Neural crest cell (in vitro differentiated cells): ENCODE data around the gene SUN3. TPM values are rescaled to one million over a fixed set of nuclear protein-coding genes. Genes with fewer than 3 reads are reported as not detected.

Experiments
- DNase-seq: peaks from one replicate; pipeline ENCODE4 v3.0.0; 2021; ENCODE audit warnings: low read depth, mixed read lengths, low spot score
- H3K27ac Mint-ChIP-seq: one replicate; pipeline ENCODE4 v1.8.0; 2021; ENCODE audit warnings: mild to moderate bottlenecking, mixed read lengths; ENCODE audit not compliant: unreplicated experiment
- H3K27me3 Mint-ChIP-seq: 2 replicates; pipeline ENCODE4 v1.8.0; 2021; ENCODE audit warnings: low read depth, mild to moderate bottlenecking, mixed read lengths
- H3K36me3 Mint-ChIP-seq: 2 replicates; pipeline ENCODE4 v1.8.0; 2021; ENCODE audit warnings: low read depth, mild to moderate bottlenecking, mixed read lengths
- H3K4me1 Mint-ChIP-seq: 2 replicates; pipeline ENCODE4 v1.8.0; 2021; ENCODE audit warnings: mixed read lengths
- H3K4me3 Mint-ChIP-seq: one replicate; pipeline ENCODE4 v1.8.0; 2021; ENCODE audit warnings: mild to moderate bottlenecking, mixed read lengths
- H3K9me3 Mint-ChIP-seq: 2 replicates; pipeline ENCODE4 v1.8.0; 2021; ENCODE audit warnings: mixed read lengths
- total RNA-seq: library from RNA; stranded (reverse); gene quantifications from 2 replicates; pipeline ENCODE4 v1.2.1, GENCODE V29; 2021
- TF ChIP-seq, protein P1 (sequence below): fragments of 200-600 bp; sonication (generic); conservative IDR thresholded peaks from 2 replicates; pipeline ENCODE4 v1.5.0; 2021; ENCODE audit warnings: antibody characterized with exemption, mild to moderate bottlenecking

SUN3 gene
- total RNA-seq, 1 donor from 2014 or later, result not detected

DNA sequence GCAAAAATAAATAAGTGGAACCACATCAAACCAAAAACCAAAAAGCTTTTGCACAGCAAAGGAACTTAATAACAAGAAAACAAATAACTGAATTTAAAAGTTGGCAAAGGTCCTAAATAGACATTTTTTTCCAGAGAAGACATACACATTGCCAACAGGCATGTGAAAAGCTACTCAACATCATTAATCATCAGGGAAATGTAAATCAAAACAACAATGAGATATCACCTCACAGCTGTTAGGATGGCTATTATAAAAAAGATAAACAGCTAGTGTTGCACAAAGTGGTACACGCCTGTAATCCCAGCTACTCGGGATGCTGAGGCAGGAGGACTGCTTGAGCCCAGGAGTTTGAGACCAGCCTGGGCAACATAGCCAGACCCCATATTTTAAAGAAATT, 2.2 kb upstream of the SUN3 start:
- no peaks in the 10 kb centered on the region for H3K36me3 Mint-ChIP-seq
- no peak overlapping the region for H3K4me3 Mint-ChIP-seq
- H3K4me1 Mint-ChIP-seq, result peaks cover 4% of the 10 kb centered on the region
- DNase-seq, result no peak
- TF ChIP-seq, protein P1, sequence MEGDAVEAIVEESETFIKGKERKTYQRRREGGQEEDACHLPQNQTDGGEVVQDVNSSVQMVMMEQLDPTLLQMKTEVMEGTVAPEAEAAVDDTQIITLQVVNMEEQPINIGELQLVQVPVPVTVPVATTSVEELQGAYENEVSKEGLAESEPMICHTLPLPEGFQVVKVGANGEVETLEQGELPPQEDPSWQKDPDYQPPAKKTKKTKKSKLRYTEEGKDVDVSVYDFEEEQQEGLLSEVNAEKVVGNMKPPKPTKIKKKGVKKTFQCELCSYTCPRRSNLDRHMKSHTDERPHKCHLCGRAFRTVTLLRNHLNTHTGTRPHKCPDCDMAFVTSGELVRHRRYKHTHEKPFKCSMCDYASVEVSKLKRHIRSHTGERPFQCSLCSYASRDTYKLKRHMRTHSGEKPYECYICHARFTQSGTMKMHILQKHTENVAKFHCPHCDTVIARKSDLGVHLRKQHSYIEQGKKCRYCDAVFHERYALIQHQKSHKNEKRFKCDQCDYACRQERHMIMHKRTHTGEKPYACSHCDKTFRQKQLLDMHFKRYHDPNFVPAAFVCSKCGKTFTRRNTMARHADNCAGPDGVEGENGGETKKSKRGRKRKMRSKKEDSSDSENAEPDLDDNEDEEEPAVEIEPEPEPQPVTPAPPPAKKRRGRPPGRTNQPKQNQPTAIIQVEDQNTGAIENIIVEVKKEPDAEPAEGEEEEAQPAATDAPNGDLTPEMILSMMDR, result no peak
- no peaks in the 10 kb centered on the region for H3K9me3 Mint-ChIP-seq
- H3K27ac Mint-ChIP-seq, result no peak overlapping the region
- peaks cover 84% of the 10 kb centered on the region for H3K27me3 Mint-ChIP-seq

DNA sequence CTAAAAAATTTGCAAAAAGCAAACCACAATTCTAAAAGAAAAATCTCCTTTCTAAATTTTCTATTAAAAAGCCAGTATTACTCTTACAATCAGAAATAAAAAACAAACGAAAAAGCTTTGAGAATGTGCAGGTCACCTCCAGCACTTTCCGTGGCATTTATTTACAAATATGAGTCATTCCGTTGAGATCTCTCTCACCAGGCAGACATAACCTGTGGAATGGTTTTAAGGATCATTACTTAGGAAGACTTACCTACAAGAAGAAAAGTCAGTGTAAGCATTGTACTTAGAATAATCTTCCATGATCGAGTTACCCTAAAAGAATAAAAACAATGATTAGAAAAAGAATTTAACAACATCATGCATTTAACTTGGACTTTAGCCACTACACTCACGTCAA, 3.3 kb downstream of the SUN3 start:
- H3K9me3 Mint-ChIP-seq, result peaks cover 5% of the 10 kb centered on the region
- no peak overlapping the region for H3K4me3 Mint-ChIP-seq
- no peak overlapping the region for H3K27ac Mint-ChIP-seq
- H3K27me3 Mint-ChIP-seq, result peaks cover 55% of the 10 kb centered on the region
- H3K36me3 Mint-ChIP-seq, result no peaks in the 10 kb centered on the region
- DNase-seq, result no peak
- TF ChIP-seq, protein P1, result no peak
- no peaks in the 10 kb centered on the region for H3K4me1 Mint-ChIP-seq

DNA sequence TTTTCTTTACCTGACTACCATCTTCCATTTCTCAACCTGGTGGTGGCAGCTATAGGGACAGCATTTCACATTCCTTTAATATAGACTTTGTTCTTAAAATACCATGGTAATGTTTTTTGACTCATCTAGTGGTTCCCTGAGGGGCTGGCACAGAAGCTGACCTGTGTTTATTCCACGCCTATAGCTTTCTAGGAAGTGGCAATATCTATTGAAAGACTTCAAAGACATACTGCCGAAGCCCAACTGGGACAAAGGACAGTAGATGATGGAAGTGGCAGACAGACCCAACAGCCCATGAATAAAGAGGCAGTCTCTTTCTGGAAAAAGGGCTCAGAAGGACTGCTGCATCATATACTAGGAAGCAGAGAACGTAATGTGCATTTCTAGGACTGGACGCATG, 11.2 kb downstream of the SUN3 start:
- Mint-ChIP-seq H3K9me3 (peaks cover 10% of the 10 kb centered on the region), H3K27ac (no peak overlapping the region)

DNA sequence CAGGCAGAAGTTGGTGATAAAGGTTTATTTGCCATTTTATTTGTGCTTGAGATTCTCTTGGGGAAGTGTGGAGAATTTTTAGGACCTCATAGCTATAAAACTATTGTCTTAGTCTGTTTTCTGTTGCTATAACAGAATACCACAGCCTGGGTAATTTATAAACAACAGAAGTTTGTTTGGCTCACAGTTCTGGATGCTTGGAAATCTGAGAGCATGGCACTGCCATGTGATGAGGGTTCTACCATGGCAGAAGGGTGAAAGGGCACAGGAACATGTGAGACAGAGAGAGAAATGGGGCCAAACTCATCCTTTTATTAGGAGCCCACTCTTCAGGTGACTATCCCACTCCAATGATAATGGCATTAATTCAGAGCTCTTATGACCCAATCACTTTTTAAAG, 12.3 kb downstream of the SUN3 start:
- Mint-ChIP-seq H3K4me1 (no peaks in the 10 kb centered on the region), H3K27ac (no peak overlapping the region), H3K4me3 (no peak overlapping the region), H3K36me3 (no peaks in the 10 kb centered on the region), H3K27me3 (peaks cover 6% of the 10 kb centered on the region), H3K9me3 (peaks cover 10% of the 10 kb centered on the region)
- TF ChIP-seq, protein P1, result no peak
- no peak for DNase-seq

More for the DNA sequence above, 11.2 kb downstream of the SUN3 start:
- H3K4me1 Mint-ChIP-seq, result no peaks in the 10 kb centered on the region
- no peak for DNase-seq
- no peaks in the 10 kb centered on the region for H3K36me3 Mint-ChIP-seq
- H3K27me3 Mint-ChIP-seq, result peaks cover 6% of the 10 kb centered on the region
- no peak overlapping the region for H3K4me3 Mint-ChIP-seq
- TF ChIP-seq, protein P1, result no peak

DNA sequence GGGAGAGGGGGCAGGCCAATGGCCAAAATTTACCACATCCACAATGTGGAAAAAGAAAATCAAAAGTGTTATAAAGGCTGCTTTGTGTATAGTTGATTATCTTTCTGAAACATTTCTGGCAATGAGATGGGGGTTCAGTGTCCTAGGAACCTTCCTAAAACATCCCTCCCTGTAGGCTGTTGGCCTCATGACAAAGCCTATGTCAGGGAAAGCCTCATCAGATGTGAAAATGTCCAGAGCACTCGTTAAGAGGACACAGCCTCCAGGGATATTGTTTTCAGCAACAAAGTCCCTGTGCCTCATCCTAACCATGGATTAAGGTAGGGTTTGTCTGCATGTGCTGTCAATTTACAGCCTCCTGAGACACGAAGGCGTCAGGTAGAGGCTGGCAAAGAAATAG, 17.0 kb downstream of the SUN3 start:
- H3K4me3 Mint-ChIP-seq, result no peak overlapping the region
- H3K27ac Mint-ChIP-seq, result no peak overlapping the region
- no peaks in the 10 kb centered on the region for H3K9me3 Mint-ChIP-seq
- no peaks in the 10 kb centered on the region for H3K36me3 Mint-ChIP-seq
- no peak for DNase-seq
- no peaks in the 10 kb centered on the region for H3K27me3 Mint-ChIP-seq
- TF ChIP-seq, protein P1, result no peak
- H3K4me1 Mint-ChIP-seq, result no peaks in the 10 kb centered on the region

DNA sequence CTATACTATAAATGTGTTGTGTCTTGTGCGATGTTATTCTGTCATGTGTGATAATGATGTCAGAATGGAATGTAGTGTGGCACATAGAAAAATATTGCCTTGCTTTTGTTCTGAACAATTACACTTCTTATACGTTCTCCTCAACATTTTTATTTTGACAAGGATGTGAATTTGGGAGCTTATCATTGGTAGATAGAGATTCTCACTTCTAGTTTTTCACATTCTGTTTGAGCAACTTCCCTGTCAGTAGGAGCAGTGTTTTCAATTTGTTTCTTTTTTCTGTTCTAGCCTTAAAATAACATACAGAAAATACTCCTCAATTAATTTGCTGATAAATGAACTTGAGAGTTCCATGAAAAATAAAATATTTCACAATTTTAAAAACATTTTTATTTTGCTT, 17.6 kb downstream of the SUN3 start:
- TF ChIP-seq, protein P1, result no peak
- Mint-ChIP-seq H3K4me3 (no peak overlapping the region), H3K27me3 (no peaks in the 10 kb centered on the region), H3K4me1 (no peaks in the 10 kb centered on the region), H3K27ac (no peak overlapping the region), H3K9me3 (no peaks in the 10 kb centered on the region), H3K36me3 (no peaks in the 10 kb centered on the region)
- no peak for DNase-seq
